ENCODE data around the gene PLCXD1.
"Not testable (repeated sequence)": the region's sequence is repeated elsewhere in the genome, so short reads cannot be mapped to it uniquely, and the experiment has no call there.

DNA sequence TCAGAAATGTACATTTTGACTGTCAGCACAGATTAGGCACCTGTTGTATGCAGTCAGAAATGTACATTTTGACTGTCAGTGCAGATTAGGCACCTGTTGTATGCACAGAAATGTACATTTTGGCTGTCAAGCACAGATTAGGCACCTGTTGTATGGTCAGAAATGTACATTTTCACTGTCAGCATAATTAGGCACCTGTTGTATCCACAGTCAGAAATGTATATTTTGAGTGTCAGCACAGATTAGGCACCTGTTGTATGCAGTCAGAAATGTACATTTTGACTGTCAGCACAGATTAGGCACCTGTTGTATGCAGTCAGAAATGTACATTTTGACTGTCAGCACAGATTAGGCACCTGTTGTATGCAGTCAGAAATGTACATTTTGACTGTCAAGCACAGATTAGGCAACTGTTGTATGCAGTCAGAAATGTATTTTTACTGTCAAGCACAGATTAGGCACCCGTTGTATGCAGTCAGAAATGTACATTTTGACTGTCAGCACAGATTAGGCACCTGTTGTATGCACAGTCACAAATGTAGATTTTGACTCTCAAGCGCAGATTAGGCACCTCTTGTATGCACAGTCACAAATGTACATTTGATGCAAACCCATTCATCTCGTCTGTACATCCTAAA, 25.6 kb downstream of the PLCXD1 start:
- not testable (repeated sequence) for TF ChIP-seq CTCF, EZH2, EZH2phosphoT487 (IDR thresholded peaks at IDR 0.05)

All from neural progenitor cell (in vitro differentiated cells).